Breast epithelium (tissue), 3 donors: Measurements from ENCODE around the gene H3-3A.

Experiments used
- CTCF ChIP-seq, 3 donors: fragments of 450-650 bp; IDR thresholded peaks; one replicate each; pipeline ENCODE4 v1.5.1; 2016 to 2017; ENCODE audit warnings: antibody characterized with exemption in 3 of 3, mild to moderate bottlenecking in 3 of 3, moderate library complexity in 3 of 3
- POLR2AphosphoS5 ChIP-seq, 3 donors: sonication (generic); formaldehyde crosslinking; IDR thresholded peaks; one replicate each; pipeline ENCODE4 v1.6.1; 2017; ENCODE audit warnings: antibody characterized with exemption in 3 of 3

DNA sequence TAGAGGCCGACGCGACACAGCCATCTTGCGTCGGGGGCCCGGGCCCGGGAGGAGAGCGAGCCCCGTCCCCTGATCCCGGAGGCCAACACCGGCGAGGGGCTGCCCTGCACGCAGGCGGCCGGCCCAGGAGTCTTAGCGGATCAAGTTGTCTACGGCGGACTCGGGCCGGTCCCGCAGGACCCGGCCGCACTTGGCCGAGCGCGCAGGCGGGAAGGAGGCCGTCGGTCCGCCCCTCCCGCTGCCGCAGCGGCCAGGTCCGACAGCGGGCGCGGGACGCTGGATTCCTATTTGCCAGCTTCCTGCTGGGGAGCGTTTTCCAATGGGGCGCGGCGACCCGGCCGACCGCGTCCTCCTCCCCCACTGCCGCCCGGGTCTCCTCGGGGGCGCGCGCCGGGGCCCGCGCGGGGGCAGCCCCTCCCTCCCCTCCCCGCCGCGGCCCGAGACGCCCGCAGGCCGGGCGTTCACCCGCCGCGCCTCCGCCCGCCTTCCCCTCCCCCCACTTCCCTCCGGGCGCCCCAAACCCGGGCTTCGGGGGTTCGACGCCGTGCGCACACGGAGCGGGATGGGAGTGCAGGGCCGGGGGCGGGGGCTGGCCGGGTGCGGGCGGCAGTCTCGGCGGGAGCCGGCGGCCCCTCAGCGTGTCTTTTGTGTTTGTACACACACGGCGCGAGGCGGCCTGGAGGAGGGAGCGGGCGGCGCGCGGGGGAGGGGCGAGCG lies 517 bp upstream of the H3-3A start:
- no peak for TF ChIP-seq CTCF (IDR thresholded peaks at IDR 0.05)
- TF ChIP-seq POLR2AphosphoS5 (IDR thresholded peaks at IDR 0.05): peak in 2 of 3 donors; percentile 63 to 71
